AG09319 (cell line): ENCODE measurements around the gene RYR2.

Experiments used
- DNase-seq: peaks from one replicate; pipeline ENCODE4 v3.0.0-alpha.2; 2010; ENCODE audit warnings: low read depth; ENCODE audit errors: extremely low read depth
- CTCF ChIP-seq: IDR thresholded peaks from 2 replicates; pipeline ENCODE4 v1.5.1; 2011; ENCODE audit warnings: low read depth, mild to moderate bottlenecking, inconsistent platforms, low read length, moderate library complexity

The RYR2 gene

GRCh38 chr1:237737448-237737847, 695.5 kb downstream of the RYR2 start:
- TF ChIP-seq CTCF, result no peak
- DNase-seq, result no peak

GRCh38 chr1:237737938-237738610, 696.1 kb downstream of the RYR2 start:
- no peak for TF ChIP-seq CTCF
- DNase-seq, result no peak

- no peak for TF ChIP-seq CTCF
- DNase-seq, result no peak
Observed at GRCh38 chr1:237740846-237741245, 698.9 kb downstream of the RYR2 start.

GRCh38 chr1:237745545-237745944, 703.6 kb downstream of the RYR2 start:
- TF ChIP-seq CTCF, result no peak

GRCh38 chr1:237748171-237748960, 706.4 kb downstream of the RYR2 start:
- DNase-seq, result no peak
- no peak for TF ChIP-seq CTCF

More at GRCh38 chr1:237745545-237745944, 703.6 kb downstream of the RYR2 start:
- DNase-seq, result no peak

GRCh38 chr1:237749122-237749521, 707.1 kb downstream of the RYR2 start:
- TF ChIP-seq CTCF, result no peak
- DNase-seq, result no peak

- TF ChIP-seq CTCF, result no peak
- no peak for DNase-seq
Observed at GRCh38 chr1:237751090-237751489, 709.1 kb downstream of the RYR2 start.
